ENCODE data around the gene OR10H1. TPM values are rescaled to one million over a fixed set of nuclear protein-coding genes. Genes with fewer than 3 reads are reported as not detected.
"Not testable (repeated sequence)": the region's sequence is repeated elsewhere in the genome, so short reads cannot be mapped to it uniquely, and the experiment has no call there.

OR10H1 gene
- total RNA-seq, 1 experiment from 2014 or later, result not detected

DNA sequence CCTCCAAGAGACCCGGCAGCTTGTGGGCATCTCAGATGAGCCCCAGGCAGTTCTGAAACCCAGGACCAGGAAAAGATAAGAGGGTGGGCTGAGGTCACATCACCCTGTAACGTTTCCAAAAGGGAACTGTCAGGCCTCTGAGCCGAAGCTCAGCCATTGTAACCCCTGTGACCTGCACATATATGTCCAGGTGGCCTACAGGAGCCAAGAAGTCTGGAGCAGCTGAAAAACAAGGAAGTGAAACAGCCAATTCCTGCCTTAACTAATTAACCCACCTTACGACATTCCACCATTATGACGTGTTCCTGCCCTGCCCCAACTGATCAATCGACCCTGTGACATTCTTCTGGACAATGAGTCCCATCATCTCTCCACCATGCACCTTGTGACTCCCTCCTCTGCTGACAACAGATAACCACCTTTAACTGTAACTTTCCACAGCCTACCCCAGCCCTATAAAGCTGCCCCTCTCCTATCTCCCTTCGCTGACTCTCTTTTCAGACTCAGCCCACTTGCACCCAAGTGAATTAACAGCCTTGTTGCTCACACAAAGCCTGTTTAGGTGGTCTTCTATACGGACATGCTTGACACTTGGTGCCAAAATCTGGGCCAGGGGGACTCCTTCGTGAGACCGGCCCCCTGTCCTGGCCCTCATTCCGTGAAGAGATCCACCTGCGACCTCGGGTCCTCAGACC is 13.3 kb upstream of the OR10H1 start:
- not testable (repeated sequence) for DNase-seq (ENCODE audit: low read depth)

DNA sequence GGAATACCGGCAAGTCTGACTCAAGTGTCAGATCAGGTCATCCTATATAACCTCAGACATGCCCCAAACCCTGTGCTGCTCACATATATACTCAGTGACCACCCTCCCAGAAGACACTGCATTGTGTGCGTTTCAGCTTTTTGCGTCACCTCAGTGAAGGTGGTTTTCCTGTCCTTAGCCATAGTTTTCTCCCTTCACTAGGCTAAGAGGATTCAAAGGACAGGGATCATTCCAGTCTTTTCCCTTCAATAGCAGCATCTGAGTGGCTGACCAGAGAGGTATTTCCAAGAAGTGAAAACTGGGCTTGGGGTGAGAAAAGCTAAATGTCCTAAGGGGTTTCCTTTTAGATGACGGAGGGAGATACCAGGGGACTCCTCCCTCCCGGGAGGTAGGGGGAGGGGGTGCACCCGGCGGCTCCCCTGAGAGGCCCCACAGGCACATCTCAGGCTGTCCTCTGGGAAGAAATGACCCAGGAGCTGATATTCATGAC is 12.7 kb upstream of the OR10H1 start:
- DNase-seq (ENCODE audit: low read depth), result no peak

DNA sequence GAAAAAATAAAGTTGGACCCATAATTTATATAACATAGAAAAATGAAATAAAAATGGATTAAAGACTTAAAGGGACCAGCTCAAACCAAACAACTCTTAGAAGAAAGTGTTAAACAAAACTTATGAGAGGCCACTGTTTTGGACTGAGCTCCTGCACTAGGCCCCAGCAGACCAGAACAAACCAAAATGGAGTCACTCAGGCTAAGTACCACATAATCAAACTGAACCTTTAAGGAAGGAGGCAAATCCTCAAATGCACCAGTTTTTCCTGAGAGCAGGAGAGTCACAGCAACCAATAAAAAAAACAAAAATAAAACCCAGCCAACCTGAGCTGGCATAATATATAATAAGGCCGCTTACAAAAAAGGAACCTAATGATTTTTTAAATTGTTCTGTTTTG is 10.3 kb upstream of the OR10H1 start:
- DNase-seq (ENCODE audit: low read depth), result no peak

DNA sequence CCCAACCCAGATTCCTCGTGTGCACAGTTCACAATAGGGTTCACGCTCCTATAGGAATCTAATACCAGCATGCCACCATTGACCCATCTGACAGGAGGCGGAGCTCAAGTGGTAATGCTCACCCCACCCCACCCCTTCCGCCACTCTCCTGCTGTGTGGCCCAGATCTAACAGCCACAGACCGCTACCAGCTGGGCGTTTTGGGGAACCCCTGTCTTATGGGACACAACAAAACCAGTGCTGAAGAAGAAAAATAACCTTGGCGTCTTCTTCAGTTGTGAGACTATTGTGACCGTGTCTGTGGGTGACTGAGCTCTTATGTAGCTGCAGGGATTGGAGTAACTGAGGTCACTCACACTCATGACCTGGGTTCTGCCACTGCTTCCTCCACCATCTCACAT is 5.2 kb upstream of the OR10H1 start:
- no peak for DNase-seq (ENCODE audit: low read depth)

DNA sequence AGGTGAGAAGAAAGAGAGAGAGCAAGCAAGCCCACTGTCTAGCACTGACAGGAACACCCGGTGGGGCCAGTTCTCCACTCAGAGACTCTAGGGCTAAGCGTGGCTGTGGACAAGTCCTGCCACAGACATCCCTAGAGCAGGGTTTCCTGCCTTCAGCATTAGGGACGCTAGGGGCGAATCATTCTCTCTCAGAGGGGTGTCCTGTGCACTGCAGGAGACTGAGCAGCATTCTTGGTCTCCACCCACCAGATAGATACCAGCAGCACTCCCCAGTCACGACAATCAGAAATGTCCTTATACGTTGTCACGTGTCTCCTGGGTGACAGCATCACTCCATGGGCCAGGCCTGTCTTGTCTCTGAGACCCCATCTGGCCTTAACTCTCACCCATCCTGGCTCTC is 1.5 kb downstream of the OR10H1 start:
- DNase-seq (ENCODE audit: low read depth), result no peak

DNA sequence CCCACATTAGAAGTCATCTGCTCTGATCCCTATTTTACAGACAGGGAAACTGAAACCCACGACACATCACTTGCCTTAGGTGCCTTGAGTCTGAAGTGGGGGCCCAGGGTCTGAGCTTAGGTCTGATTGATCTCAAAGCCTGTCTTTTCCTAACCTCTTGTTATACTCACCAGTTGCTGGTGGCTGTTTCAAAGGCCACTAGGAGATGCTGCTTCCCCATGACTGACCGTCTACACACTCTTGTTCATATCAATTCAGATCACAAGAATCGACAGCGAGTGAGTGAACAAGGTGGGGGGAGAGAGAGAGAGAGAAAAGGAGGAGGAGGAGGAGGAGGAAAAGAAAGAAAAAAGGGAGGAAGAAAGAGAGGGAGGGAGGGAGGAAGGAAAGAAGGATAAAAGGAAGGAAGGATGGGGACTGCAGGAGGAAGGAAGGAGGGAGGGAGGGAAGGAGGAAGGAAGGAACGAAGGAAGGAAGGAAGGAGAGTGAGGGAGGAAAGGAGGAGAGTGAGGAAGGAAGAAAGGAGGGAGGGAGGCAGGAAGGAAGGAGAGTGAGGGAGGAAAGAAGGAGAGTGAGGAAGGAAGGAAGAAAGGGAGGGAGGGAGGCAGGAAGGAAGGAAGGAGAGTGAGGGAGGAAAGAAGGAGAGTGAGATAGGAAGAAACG is 3.3 kb downstream of the OR10H1 start:
- no peak for DNase-seq (ENCODE audit: low read depth)

DNA sequence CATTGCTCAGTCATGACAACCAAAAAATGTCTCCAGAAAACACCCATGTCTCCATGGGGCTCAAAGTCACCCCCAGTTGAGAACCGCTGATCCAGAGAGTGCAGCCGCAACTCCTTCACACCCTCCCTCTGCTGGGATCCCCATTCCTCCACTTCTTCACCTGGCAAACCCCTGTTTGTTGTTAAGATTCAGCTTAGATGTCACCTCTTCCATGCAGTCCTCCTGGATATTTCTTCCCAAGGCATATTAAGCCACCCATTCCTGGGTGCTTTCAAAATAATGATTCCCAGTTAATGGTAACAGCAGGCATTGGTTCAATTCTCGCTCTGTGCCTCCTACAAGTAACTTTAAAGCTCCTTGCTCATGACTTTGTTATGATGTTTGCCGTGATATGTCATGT is 4.0 kb downstream of the OR10H1 start:
- no peak for DNase-seq (ENCODE audit: low read depth)

DNA sequence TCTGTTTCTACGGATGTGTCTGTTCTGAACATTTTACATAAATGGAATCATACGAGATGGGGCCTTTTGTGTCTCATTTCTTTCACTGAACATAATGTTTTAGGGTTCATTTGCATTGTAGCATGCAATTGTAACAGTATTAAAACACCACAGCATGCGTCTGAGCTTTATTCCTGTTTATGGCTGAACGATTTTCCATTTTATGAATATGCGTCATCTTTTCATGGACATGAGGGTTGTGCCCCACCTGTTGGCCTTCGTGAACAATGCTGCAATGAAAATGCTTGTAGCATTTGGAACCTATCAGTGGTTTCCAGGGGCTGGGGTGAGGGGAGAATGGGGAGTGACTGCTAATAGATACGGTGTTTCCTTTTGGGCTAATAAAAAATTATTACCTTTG is 5.1 kb downstream of the OR10H1 start:
- peak; percentile 4 for DNase-seq (ENCODE audit: low read depth)

DNA sequence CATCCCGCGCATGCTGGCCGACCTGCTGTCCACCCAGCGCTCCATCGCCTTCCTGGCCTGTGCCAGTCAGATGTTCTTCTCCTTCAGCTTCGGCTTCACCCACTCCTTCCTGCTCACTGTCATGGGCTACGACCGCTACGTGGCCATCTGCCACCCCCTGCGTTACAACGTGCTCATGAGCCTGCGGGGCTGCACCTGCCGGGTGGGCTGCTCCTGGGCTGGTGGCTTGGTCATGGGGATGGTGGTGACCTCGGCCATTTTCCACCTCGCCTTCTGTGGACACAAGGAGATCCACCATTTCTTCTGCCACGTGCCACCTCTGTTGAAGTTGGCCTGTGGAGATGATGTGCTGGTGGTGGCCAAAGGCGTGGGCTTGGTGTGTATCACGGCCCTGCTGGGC is 21.2 kb downstream of the OR10H1 start:
- not testable (repeated sequence) for DNase-seq (ENCODE audit: low read depth)

DNA sequence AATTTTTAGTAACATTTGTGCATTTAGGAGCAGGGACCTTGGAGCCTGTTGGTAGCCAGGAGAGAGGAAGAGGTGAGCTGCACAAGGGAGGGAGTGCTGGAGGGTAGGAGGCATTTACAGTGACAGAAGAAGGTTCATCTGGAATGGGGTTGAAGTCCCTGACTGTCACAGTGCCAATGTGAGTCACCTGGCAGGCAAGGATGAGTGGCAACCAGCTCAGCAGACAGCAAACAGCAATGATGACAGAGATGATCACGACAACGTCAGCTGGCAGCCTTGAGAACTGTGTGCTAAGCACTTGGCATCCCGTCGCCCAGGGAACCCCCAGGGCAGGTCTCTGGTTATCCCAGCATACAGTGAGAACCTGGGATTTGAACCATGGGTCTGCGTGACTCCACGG is 25.4 kb downstream of the OR10H1 start:
- no peak for DNase-seq (ENCODE audit: low read depth)

DNA sequence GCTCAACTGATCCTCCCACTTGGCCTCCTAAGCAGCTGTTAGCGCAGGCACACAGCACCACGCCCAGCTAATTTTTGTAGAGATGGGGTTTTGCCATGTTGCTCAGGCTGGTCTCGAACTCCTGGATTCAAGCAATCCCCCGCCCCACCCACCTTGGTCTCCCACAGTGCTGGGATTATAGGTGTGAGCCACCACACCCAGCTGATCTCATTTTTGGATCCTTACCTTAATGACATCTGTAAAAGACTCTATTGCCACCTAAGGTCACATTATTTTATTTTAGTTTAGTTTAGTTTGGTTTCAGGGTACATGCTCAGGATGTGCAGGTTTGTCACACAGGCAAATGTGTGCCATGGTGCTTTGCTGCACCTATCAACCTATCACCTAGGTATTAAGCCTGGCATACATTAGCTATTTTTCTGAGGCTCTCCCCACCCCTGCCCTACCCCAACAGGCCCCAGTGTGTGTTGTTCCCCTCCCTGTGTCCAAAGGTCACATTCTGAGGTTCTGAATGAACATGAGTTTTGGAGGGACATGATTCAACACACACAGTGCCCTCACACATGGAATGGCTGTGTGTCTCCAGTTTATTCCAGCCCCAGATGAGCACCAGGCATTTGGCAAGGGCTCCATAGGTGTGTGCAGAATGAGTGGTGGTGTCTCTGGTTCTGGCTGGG is 26.7 kb downstream of the OR10H1 start:
- no peak for DNase-seq (ENCODE audit: low read depth)

DNA sequence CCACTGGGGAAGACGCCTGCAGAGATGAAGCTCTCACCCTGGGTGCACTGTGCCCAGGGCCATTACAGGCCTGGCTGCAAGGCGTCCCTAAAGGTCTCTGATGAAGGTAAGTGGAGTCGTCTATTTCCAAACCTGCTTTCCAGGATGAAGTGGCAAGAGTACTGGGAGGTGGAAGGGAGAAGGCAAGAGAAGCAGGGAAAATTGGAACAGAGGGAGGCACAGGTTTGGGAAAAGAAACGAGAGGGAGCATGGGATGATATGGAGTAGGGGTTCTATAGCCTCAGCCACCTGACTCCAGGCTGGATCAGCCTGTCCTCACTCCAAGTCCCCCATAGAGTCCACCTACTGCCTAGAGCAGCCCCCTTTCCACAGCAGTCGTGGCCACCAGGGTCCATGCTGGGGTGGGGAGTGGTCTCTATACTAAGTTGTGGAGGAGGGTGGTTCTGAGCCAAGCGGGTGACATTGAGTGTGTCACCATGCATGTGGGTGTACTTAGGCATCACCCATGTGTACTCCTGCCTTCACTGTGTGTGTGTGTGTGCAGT is 27.8 kb downstream of the OR10H1 start, which contains the start of gene OR10H5:
TSS of gene OR10H5 (plus strand) at position 51 of the 545 bp plus-strand sequence. CDS start 6,388 bp downstream, outside the sequence.
- DNase-seq (ENCODE audit: low read depth), result no peak

DNA sequence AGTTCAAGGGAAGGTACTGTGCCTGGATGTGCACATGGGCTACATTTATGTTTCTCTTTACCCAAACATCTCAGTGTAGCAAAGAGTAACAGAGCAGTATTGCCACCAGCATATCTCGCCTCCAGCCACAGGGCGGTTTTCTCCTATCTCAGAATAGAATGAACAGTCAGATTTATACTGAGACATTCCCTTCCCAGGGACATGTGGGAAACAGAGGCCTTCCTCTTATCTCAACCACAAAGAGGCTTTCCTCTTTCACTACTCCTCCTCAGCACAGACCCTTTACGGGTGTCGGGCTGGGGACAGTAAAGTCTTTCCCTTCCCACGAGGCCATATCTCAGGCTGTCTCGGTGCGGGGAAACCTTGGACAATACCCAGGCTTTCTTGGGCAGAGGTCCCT is 32.6 kb downstream of the OR10H1 start:
- DNase-seq (ENCODE audit: low read depth), result not testable (repeated sequence)

DNA sequence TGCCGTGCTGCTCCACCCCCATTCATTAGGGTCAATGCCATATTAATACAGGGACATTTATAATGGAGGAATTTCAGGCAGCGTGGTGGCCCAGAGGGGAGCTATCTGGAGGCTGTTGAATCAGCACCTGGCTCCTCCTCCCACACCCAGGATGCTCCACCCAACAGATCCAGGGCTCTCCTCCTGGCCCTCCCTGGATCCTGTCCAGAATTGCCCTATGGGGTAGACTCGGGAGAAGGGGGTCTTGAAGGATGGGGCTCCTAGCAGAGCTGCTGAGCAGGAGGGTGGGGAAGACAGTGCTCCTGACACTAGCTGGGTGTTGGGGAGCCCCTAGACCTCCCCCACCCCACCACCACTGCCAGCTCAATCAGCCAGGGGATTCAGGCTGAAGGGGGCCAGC is 33.3 kb downstream of the OR10H1 start:
- no peak for DNase-seq (ENCODE audit: low read depth)

DNA sequence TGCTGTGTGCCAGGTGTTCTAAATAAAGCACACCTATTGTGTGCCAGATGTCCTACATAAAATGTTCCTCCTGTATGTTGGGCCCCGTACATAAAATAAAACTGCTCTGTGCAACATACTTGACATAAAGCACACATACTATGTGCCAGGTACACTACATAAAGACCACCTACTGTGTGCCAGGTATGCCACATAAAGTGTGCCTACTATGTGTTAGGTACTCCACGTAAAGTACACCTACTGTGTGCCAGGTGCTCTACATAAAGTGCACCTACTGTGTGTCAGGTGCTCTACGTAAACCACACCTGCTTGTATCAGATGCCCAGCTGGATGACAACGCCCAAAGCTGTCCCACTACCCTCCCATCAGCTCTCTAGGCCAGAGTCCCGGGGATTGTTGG is 33.8 kb downstream of the OR10H1 start:
- DNase-seq (ENCODE audit: low read depth), result no peak

DNA sequence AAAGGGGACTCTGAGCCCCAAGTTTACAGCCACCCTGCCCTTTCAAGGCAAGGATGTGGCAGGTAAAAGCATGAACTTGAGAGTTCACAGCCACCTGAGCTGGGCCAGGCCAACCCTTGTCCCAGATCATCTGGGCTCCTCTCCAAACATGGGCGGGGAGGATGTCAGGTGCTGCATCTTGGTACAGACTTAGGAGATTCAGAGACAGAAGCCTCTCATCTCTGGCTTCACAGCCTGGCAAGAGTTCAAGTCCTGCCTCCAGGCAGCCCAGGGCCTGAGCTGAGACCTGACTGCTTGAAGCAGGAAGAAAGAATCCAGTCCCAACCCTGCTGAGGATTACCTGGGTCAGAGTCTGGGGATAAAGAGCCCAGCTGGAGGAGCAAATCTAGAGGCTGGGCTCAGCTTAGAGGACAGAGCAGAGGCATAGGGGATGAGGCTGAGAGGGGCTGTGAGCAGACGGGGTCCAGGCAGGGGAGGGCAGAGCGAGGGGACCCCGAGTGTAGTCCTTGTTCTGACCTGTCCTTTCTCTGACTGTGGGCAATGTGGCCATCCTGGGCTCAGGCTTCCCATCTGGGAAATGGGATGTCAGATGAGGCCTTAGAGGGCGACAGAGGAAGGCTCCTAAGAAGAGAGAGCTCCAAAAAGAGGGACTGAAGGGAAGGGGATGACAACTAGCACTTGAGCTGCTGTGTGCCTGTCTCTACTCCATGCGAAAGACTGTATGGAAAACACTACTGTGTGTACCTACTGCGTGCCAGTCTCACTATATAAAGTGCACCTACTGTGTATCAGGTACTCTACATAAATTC is 34.6 kb downstream of the OR10H1 start:
- DNase-seq (ENCODE audit: low read depth), result no peak

DNA sequence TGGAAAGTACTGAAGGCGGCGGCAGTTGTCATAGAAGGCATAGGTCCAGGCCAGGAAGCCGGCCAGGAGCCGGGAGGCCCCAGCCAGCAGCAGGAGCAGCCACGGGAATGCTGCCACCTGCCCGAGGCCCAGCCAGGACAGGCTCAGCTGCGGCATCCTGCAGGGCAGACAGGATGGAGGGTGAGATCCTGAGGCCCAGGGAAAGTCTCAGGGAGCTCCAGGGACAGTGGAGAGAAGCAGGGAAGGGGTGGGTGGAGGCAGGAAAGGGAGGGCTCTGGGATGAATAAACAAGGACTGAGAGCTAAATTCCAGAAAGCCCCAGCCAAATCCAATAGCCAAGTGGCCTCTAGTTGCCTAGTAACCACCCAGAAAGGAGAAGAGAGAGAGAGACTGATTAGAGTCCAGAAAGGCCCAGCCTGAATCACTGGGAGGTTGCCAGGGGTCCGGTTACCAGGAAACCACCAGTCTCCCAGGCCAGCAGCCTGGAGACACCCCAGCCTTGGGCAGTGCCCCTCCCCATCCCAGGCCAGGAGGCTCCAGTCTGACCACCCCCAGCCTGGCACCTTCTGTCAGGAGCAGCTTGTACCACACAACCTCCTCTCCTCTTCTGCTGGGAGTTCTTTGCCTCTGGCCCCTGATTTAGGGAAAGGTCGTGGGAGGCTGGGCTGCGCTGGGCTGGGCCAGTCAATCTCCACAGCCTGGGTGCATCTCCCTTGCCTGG is 35.5 kb downstream of the OR10H1 start:
- DNase-seq (ENCODE audit: low read depth), result peak; percentile 43

DNA sequence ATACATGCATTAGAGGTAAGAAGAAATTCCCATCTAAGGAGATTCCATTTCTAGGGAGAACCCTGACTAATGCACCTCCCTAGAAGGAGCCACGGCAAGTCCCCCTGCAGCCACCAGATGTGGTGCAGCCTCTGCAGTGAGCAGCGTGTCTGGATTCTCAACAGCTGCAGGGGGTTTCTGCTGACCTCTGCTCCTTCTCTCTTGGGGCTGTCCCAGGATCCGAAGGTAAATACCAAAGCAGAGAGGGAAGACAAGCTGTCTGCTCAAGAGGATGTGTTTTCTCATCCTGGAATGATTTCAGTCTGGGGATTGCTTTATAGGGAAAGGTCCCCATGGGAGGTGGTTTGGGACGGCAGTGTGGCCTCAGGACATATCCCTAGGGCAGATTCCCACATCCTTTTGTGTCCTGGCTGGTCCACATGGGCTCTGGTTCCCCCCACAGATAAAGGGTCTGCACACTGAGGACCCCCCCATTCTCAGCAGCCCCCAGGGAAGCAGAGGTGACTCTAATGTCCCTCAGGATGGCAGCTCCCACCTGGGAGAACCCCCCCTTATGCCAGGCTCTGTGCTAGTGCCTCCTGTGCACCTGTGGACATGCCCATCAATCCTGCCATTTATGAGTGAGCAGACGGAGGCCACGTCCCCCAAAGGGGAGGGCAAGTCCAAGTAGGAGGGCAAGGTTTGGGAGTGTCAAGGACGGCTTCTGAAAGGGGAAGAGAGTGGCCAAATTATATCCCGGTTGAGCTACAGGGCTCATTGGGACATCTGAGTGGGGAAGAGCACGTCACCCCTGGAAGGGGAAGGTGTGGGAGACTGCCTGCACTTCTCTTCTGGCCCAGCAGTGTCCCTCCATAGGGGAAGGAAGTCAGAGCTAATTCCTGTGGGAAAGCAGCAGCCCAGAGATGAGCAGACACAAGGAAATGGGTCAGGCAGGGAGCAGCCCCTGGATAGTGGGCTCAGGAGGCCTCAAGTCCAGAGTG is 38.2 kb downstream of the OR10H1 start:
- no peak for DNase-seq (ENCODE audit: low read depth)

DNA sequence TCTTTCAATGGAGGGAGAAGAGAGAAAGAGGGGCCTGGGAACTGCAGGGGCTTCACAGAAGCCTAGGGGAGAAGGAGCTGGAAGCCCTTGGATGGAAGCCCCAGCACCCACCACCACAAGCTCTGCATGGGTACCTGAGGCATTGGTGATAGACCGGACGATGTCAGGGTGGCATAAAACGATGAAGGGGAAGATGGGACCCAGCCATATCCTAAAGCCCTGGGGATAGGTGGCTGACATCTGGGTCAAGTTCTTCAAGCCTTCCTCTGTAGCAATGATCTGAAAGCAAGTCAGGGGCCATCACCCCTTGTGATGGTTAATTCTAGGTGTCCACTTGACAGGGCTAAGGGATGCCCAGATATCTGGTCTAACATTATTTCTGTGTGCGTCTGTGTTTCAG is 39.2 kb downstream of the OR10H1 start:
- no peak for DNase-seq (ENCODE audit: low read depth)

DNA sequence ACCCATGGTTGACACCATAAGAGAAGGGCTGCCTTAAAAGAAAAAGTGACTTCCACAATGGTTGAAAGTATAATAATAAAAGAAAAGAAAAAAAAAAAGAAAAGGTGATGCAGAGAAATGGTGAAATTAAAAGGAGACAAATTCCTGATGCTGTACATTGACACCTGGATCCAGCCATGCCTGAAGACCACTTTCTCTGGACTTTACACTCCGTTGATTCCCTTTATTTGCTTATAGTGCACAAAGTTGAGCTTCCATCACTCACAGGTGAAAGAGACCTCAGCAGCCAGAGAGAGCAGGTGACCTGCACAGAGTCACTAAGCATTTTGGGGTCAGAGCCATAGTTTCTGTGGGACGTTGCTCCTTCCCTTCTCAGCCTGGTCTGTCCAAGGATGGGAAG is 40.2 kb downstream of the OR10H1 start:
- DNase-seq (ENCODE audit: low read depth), result no peak

All from RPMI7951 (cell line).